Measurements from ENCODE around the gene EDA. TPM values are rescaled to one million over a fixed set of nuclear protein-coding genes. Genes with fewer than 3 reads are reported as not detected.

The EDA gene
- total and polyA plus RNA-seq, 2 of the 13 experiments (the other 11 are each of a cell fraction or from before 2014, with no cell fraction given): 8.8 to 11.2 TPM

- no TSS peak for BruUV-seq (replicated peaks)
- no peak overlapping the region for H3K4me3 ChIP-seq (replicated peaks in 1 of 3; ENCODE audit: insufficient read depth in 1 of 3, low read depth in 2 of 3, low read length in 3 of 3)
- DNase-seq (ENCODE audit: low spot score) (no peak), FAIRE-seq (no peak), ATAC-seq (no peak)
- no peak overlapping the region for H3K27ac ChIP-seq (ENCODE audit: extremely low read length, insufficient read depth, low read length)
- H2AFZ ChIP-seq (ENCODE audit: low read length): no peak overlapping the region
- H3K27me3 ChIP-seq (ENCODE audit: control insufficient read depth in 1 of 2, insufficient read depth in 2 of 2, low read length in 2 of 2): no peaks in the 10 kb centered on the region
- no peaks in the 10 kb centered on the region for H3K9me3 ChIP-seq (ENCODE audit: low read length)
- H3K4me2 ChIP-seq (ENCODE audit: low read depth, low read length): no peak overlapping the region
- in situ Hi-C loops (cut with HindIII; ENCODE audit: extremely low pct_ligation_motif_present, low pct_unique_long_range_greater_than_20kb) (no loop called here), intact Hi-C loops (cut with micrococcal nuclease; ENCODE audit: unreplicated experiment) (no loop called here)
- ChIA-PET CTCF (ENCODE audit: low intra/inter-chr PET ratio, low total read pairs) (no interaction called here), POLR2A (no interaction called here)
- H3K79me2 ChIP-seq (ENCODE audit: insufficient read depth, low read length): no peaks in the 10 kb centered on the region
- no peaks in the 10 kb centered on the region for H3K36me3 ChIP-seq (replicated peaks in 1 of 2; ENCODE audit: control insufficient read depth in 1 of 2, insufficient read depth in 2 of 2, low read length in 2 of 2)
- no peaks in the 10 kb centered on the region for H4K20me1 ChIP-seq (ENCODE audit: insufficient read depth, low read length)
- WGBS (ENCODE audit: low lambda C conversion rate): 4% methylated on average over 4 of the region's 4 CpGs
- TF ChIP-seq KLF11 (CRISPR knock-in tag; IDR thresholded peaks at IDR 0.05) (no peak), ZNF766 (CRISPR knock-in tag; IDR thresholded peaks at IDR 0.05; ENCODE audit: borderline replicate concordance) (no peak)
- no peak overlapping the region for H3K9ac ChIP-seq (ENCODE audit: insufficient read depth, low read depth, low read length)
- no peaks in the 10 kb centered on the region for H3K4me1 ChIP-seq (ENCODE audit: insufficient read depth, low read length)
These were observed 466.8 kb downstream of the EDA start for GRCh38 chrX:70082723-70083122.

GRCh38 chrX:70084592-70085240 lies 468.8 kb downstream of the EDA start:
- H3K9ac ChIP-seq (ENCODE audit: insufficient read depth, low read depth, low read length): no peak overlapping the region
- no peaks in the 10 kb centered on the region for H3K27me3 ChIP-seq (ENCODE audit: control insufficient read depth in 1 of 2, insufficient read depth in 2 of 2, low read length in 2 of 2)
- no peak overlapping the region for H3K4me2 ChIP-seq (ENCODE audit: low read depth, low read length)
- no peak overlapping the region for H2AFZ ChIP-seq (ENCODE audit: low read length)
- intact Hi-C loops (cut with micrococcal nuclease; ENCODE audit: unreplicated experiment) (no loop called here), in situ Hi-C loops (cut with HindIII; ENCODE audit: extremely low pct_ligation_motif_present, low pct_unique_long_range_greater_than_20kb) (no loop called here)
- H3K79me2 ChIP-seq (ENCODE audit: insufficient read depth, low read length): no peaks in the 10 kb centered on the region
- no peaks in the 10 kb centered on the region for H3K9me3 ChIP-seq (ENCODE audit: low read length)
- no peaks in the 10 kb centered on the region for H4K20me1 ChIP-seq (ENCODE audit: insufficient read depth, low read length)
- ATAC-seq (no peak), DNase-seq (ENCODE audit: low spot score) (no peak), FAIRE-seq (no peak)
- WGBS (ENCODE audit: low lambda C conversion rate): 13% methylated on average over 4 of the region's 5 CpGs
- POLR2A ChIA-PET: no interaction called here
- CTCF ChIA-PET (ENCODE audit: low intra/inter-chr PET ratio, low total read pairs): no interaction called here
- no peak overlapping the region for H3K27ac ChIP-seq (ENCODE audit: extremely low read length, insufficient read depth, low read length)
- H3K4me1 ChIP-seq (ENCODE audit: insufficient read depth, low read length): no peaks in the 10 kb centered on the region
- H3K4me3 ChIP-seq (replicated peaks in 1 of 3; ENCODE audit: insufficient read depth in 1 of 3, low read depth in 2 of 3, low read length in 3 of 3): no peak overlapping the region
- no peaks in the 10 kb centered on the region for H3K36me3 ChIP-seq (replicated peaks in 1 of 2; ENCODE audit: control insufficient read depth in 1 of 2, insufficient read depth in 2 of 2, low read length in 2 of 2)
- BruUV-seq (replicated peaks): no TSS peak
- TF ChIP-seq, protein P1, sequence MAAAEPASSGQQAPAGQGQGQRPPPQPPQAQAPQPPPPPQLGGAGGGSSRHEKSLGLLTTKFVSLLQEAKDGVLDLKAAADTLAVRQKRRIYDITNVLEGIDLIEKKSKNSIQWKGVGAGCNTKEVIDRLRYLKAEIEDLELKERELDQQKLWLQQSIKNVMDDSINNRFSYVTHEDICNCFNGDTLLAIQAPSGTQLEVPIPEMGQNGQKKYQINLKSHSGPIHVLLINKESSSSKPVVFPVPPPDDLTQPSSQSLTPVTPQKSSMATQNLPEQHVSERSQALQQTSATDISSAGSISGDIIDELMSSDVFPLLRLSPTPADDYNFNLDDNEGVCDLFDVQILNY (CRISPR knock-in tag; conservative IDR thresholded peaks at IDR 0.05): no peak
- TF ChIP-seq CREBL2 (CRISPR knock-in tag; IDR thresholded peaks at IDR 0.05; ENCODE audit: borderline replicate concordance) (no peak), ZNF512B (CRISPR knock-in tag; IDR thresholded peaks at IDR 0.05; ENCODE audit: borderline replicate concordance) (no peak), ZIK1 (CRISPR knock-in tag; IDR thresholded peaks at IDR 0.05; ENCODE audit: borderline replicate concordance, low read depth) (no peak), JUND (CRISPR knock-in tag; IDR thresholded peaks at IDR 0.05) (no peak), ZNF337 (CRISPR knock-in tag; IDR thresholded peaks at IDR 0.05; ENCODE audit: borderline replicate concordance, low read depth) (no peak), EP300 (IDR thresholded peaks at IDR 0.05; ENCODE audit: low read depth in 2 of 2, low read length in 2 of 2) (no peak), EP300 (CRISPR knock-in tag; IDR thresholded peaks at IDR 0.05; ENCODE audit: borderline replicate concordance) (no peak), CHD2 (IDR thresholded peaks at IDR 0.05; ENCODE audit: low read depth, low read length) (no peak)
- TF ChIP-seq, protein P2, sequence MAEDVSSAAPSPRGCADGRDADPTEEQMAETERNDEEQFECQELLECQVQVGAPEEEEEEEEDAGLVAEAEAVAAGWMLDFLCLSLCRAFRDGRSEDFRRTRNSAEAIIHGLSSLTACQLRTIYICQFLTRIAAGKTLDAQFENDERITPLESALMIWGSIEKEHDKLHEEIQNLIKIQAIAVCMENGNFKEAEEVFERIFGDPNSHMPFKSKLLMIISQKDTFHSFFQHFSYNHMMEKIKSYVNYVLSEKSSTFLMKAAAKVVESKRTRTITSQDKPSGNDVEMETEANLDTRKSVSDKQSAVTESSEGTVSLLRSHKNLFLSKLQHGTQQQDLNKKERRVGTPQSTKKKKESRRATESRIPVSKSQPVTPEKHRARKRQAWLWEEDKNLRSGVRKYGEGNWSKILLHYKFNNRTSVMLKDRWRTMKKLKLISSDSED (CRISPR knock-in tag; IDR thresholded peaks at IDR 0.05): no peak
- TF ChIP-seq, protein P3, sequence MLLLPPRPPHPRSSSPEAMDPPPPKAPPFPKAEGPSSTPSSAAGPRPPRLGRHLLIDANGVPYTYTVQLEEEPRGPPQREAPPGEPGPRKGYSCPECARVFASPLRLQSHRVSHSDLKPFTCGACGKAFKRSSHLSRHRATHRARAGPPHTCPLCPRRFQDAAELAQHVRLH (CRISPR knock-in tag; IDR thresholded peaks at IDR 0.05; ENCODE audit: borderline replicate concordance, low read depth): no peak
